ENCODE measurements around the gene DIS3. TPM values are rescaled to one million over a fixed set of nuclear protein-coding genes. Genes with fewer than 3 reads are reported as not detected.
"Not testable (repeated sequence)": the region's sequence is repeated elsewhere in the genome, so short reads cannot be mapped to it uniquely, and the experiment has no call there.

Gene DIS3
- total RNA-seq, 1 experiment from 2014 or later, result 39.7 TPM

DNA sequence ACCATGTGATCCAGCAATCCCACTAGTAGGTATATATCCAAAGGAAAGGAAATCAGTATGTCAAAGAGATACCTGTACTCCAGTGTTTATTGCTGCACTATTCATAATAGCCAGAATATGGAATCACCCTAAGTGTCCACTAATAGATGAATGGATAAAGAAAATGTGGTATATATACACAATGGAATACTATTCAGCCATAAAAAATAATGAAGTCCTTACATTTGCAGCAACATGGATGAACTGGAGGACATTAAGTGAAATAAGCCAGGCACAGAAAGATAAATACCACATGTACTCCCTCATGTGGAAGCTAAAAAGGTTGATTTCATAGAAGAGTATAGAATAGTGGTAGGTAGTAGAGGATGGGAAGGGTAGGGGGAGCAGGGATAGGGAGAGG is 30.5 kb downstream of the DIS3 start:
- DNase-seq (ENCODE audit: low read depth), result no peak

DNA sequence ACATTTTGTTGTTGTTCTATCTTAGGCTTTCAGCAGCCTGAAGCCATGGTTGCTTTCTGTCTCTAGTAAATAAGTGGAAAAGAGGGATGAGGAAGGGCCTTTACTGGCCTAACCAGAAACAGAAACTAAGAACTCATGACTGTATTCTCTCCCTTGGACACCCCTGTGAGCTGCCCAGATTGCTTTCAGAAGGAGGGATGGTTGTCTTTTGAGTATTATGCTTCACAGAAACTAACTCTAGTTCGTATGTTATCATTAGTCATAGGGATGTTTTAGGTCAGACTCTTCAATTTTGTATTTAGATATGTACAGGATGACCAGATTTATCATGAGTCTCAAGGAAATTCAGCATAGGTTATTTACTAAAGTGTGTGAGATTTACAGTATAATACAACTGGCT is 36.4 kb downstream of the DIS3 start:
- no peak for DNase-seq (ENCODE audit: low read depth)

DNA sequence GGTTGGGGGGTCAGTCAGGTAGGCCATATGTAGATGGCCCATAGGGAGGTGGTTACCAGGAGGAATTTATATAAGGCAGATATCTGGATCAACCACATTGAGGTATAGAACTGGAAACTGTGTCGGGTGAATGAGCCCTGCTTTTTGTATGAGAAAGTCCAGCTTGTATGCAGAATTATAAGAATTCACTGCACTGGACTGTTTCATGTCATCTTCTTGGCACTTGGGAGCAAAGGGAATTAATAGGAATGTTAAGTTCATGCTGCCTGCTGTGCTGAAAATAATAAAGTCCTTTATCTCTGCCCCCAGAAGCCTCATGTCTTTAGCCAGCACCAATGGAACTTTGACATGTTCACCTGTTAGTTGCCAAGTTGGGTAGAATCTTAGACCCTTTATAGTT is 41.7 kb downstream of the DIS3 start:
- DNase-seq (ENCODE audit: low read depth), result no peak

DNA sequence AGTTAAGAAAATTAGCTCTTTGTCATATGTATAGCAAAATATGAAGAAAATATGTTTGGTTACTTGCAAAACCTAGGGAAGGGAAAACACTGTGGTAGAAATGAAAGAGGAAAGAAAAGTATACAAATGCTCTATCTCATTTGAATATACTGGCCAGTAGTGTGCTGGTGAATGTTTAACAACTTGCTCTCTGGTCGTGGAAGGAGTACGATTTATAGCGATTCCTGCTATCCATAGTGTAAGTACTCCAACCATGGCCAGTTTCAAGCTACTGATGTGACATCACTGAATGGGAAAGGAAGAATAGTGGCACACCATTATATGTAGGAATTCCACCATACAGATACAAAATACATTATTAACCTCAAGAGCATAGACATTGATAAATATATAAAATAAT is 44.7 kb downstream of the DIS3 start:
- DNase-seq (ENCODE audit: low read depth), result no peak

DNA sequence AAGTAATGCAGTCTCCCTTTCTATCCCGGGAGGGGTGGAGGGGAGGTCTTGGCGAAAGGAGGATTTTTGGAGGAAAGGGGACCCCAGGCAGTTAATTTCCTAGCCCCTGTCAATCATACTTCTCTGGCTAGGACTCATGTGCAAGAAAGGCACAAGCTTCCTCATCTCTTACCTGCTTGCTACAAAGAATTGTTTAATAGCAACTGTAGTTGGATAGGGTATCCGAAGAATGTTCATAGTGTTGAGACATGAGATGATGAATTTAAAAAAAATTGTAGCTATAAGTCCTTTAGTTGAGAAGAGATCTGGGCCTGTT is 53.5 kb downstream of the DIS3 start:
- DNase-seq (ENCODE audit: low read depth), result no peak

DNA sequence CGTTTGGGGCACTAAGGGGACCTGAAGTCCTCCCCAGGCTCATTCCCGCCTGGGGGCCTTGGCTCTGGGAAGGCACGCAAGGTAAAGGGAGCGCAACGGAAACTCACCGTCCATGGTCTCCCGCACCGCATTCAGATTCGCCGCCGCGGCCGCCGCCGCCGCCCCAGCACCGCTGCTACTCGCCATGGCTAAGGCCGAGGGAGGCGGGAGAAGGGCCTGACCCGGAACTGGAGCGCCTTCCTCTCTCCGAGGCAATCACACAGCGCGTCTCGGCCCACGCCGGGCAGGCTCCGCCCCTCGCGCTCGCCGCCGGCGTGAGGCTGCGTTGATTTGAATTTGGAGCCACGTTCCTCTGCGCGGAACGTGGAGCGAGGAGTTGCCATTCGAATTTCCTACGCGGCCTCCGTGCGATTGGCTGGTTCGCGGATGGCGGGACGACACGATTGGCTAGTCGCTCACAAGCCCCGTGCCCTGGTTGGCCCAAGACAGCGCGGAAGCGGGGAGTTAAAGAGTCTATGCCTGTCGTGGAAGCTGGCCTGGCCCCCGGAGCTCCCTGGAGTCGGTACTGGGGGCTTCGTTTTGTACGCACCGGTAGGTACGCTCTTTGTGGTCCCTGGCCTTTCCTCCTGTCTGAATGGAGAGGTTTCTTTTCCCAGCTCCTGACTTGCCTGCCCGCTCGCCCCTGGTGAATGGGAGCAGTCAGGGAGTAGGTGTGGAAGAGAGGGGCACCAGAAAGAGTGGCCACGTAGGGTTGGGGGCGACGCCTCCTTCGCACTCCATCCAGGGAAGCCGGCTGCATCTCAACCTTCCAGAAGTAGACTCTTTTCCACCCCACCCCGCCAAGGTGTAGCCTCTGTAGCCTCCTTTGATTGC is 54.0 kb downstream of the DIS3 start, which contains the start of the genes BORA and MZT1:
TSS of gene BORA (plus strand) at position 507 of the 873 bp plus-strand sequence. CDS start 1,018 bp downstream, outside the sequence.
TSS of gene MZT1 (minus strand) at position 213 of the 873 bp plus-strand sequence. CDS start at position 186, 27 bp downstream.
- DNase-seq (ENCODE audit: low read depth), result peak; percentile 97

DNA sequence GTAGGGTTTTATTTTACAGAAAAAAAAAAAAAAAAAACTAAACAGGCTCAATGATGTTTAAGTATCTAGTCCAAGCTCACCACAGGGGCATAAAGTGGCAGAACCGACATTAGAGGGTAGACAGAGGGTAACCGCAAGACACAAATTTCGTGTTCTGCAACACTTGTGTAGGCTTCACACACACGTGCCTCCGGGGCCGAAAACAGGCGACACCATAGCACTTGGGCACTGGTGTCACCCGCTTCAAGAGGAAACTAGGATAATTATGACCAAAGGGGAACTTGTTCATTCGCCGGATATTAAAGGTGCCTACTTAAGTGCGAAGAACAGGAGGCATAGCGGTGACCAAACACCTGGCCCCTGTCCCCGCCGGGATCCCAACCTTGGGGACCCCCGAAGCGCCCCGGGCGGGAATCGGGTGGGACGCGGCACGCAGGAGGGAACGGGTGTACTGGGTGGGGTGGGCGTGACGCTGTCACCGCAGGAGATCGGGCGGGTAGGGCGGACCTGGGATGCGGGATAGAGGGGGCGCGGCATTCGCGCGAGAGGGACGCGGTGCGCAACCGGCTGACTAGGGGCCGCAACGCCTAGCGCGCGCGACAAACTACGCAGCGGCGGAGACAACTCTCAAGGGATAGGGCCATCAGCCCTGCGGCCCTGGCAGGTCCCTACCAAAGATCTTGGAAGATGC is 54.8 kb downstream of the DIS3 start:
- DNase-seq (ENCODE audit: low read depth), result peak; percentile 17

DNA sequence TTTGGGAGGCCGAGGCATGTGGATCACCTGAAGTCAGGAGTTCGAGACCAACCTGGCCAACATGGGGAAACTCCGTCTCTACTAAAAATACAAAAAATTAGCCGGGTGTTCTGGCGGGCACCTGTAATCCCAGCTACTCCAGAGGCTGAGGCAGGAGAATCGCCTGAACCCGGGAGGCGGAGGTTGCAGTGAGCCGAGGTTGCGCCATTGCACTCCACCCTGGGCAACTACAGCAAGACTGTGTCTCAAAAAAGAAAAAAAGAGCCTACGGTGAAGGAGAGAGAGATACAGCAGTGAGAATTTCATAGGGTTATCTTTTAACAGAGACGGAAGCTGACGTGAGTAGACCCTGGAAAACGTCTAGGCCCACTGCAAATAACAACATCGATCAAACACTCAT is 55.5 kb downstream of the DIS3 start:
- not testable (repeated sequence) for DNase-seq (ENCODE audit: low read depth)

DNA sequence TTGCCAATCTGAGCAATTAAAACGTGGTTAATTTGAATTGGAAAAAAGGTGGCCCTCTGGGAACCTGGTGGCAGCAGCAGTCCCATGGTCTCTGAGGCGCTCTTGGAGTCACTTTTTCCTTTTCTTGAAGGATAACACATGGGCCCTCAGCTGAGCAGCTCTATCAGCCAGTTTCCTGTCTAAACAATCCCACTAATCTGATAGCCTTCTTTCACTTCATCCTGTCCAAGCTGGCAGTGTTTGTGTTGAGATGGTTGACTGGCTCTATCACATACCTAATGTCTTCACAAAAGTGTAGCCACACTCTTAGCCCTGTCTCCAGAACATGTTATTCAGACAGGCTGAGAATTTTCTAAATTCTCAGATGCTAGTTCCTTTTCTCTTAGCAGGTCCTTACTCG is 64.9 kb downstream of the DIS3 start:
- no peak for DNase-seq (ENCODE audit: low read depth)

Other genes with a start within 250 kb of the DIS3 start
- gene MZT1, start 54.3 kb downstream of the DIS3 start, total RNA-seq (2014; rRNA removed), result 52.9 and 55.6 TPM in 2 replicates
- gene BORA, start 54.0 kb downstream of the DIS3 start, total RNA-seq (2014; rRNA removed), result 22.2 and 22.7 TPM in 2 replicates
- gene PIBF1, start 233 bp upstream of the DIS3 start, total RNA-seq (2014; rRNA removed), result 14.4 and 15.6 TPM in 2 replicates